ENCODE data around the gene GLB1L. TPM values are rescaled to one million over a fixed set of nuclear protein-coding genes. Genes with fewer than 3 reads are reported as not detected.
"Not testable (repeated sequence)": the region's sequence is repeated elsewhere in the genome, so short reads cannot be mapped to it uniquely, and the experiment has no call there.

Gene GLB1L
- polyA plus RNA-seq, 12 donors: 3.4 to 11.6 (median 5.4) TPM; not detected in 2

- no peak for DNase-seq
Observed at GRCh38 chr2:219282375-219282774, 37.1 kb upstream of the GLB1L start.

DNA sequence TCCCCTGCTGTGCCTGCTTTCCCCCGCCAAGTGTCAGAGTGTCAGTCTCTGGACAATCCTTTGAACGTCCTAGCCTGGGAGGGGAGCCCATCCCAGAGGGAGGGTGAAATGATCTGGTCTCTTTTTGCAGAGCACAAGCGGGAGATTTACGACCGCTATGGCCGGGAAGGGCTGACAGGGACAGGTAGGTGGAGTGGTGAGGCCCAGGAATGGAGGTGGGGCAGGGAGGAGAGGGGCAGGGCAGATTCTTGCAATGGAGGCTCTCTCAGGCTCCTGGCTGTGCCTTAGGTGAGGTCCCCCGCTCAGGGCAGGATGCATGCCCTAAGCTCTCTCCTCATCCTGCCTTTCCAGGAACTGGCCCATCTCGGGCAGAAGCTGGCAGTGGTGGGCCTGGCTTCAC is 36.3 kb upstream of the GLB1L start:
- no peak for DNase-seq

DNA sequence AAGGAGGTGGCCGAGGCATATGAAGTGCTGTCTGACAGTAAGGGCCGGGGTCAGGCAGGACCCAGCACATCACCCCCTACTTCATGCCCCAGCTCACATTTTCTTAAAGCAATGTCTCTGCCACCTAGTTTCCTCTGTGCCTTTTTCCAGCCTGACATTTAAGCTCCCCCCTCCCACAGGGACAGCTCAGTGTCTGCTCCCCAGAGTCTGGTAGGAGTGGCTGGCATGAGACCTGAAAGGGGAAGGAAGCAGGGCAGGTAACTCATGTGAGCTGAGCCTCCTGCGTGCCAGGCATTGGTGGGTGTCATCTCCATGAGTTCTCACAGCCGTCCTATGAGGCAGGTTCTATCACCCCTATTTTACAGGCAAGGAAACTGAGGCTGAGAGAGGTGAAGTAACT is 35.4 kb upstream of the GLB1L start:
- no peak for DNase-seq

DNA sequence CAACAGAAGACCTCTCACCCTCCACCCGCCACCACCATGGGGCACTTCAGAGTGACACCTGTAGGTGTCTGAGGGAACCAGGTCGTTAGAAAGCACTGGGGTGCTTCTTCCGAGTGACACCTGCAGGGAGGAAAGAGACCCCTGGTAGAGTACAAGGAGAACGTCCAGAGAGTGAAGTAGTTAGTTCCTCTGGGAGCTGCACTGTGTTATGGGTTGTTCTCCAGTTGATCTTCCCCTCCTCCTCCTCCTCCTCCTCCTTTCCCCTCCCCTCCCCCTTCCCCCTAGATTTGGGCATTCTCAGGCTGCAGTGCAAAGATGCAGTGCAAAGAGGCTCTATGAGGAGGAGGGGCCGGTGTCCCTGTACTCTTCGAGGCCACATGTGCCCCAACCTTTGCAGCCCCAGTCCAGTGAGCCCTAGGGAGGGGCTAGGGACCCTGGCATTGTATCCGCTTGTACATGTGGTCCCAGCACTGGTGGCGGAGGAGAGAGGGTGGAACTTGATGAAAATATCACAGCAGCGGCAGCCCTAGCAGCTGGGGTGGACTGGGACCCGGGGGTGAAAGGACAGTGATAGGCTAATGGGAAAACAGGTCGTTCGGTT is 34.8 kb upstream of the GLB1L start:
- no peak for DNase-seq

GRCh38 chr2:219279151-219279915 is 34.1 kb upstream of the GLB1L start, which contains the start of gene DNAJB2:
TSS of gene DNAJB2 (plus strand) at chr2:219279366. CDS start at chr2:219279834, 468 bp downstream.
- peak; percentile 99 for DNase-seq

DNA sequence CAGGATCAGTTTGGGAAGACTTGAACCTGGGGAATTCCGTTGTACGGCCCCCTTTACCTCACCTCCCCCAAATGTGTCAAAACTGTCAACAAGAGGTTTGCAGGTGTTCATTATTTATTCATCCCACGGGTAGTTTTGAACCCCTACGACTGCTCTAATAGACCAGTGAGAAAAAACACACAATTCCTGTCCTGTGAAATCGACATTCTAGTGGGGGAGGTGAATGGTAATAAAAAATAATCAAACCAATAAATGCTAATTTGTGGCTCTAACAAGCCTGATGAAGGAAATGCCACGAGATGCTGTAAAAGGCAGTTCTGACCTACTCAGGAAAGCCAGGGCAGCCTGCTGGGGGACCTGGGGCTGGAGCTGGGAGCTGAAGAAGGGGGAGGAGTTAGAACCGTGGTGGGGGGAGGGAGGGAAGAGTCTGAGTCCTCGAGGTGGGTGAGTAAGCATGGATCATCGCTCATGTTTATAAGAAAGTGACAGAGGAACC is 33.5 kb upstream of the GLB1L start:
- DNase-seq: no peak

DNA sequence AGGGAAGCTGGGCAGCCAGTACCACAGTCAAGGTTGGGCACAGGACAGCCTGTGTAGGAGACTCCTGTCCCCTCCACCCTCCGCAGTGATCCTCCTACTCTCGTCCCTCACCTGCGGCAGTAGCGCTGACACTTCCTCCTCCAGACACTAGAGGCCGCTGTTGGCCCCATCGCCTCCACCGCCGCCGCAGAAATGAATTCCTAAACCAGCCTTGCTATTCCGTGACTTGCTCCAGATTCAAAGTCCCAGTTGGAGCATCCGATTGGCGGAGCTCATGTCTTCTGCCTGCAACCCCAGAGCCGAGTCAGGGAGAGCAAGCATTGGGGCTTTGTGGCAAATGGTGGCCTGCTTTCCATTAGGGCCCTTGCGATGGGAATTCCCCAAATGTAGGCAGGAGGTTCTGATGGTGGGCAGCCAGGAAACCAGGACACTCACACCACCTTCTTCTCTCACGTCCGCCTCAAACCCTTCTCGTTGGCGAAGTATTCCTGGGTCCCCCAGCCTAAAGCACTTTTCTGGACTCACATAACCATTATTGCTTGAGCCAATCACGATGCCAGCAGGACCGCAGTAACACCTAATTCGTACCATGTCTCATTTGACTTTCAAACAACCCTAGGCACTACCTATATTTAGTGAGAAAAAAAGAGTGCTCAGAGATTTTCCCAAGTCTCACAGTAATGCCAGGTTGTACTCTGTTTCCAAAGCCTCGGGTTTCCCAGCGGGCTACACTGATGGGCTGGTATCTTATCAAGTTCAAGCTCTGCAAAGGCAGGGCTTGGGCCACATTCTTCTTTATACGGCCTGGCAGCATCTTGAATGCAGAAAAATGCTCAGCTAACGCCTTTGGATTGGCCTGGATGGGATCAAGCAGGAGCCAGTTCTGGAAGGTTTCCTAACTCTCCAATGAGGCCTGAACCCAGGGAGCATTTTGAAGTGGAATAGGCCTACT is 32.7 kb upstream of the GLB1L start:
- peak; percentile 81 for DNase-seq

DNA sequence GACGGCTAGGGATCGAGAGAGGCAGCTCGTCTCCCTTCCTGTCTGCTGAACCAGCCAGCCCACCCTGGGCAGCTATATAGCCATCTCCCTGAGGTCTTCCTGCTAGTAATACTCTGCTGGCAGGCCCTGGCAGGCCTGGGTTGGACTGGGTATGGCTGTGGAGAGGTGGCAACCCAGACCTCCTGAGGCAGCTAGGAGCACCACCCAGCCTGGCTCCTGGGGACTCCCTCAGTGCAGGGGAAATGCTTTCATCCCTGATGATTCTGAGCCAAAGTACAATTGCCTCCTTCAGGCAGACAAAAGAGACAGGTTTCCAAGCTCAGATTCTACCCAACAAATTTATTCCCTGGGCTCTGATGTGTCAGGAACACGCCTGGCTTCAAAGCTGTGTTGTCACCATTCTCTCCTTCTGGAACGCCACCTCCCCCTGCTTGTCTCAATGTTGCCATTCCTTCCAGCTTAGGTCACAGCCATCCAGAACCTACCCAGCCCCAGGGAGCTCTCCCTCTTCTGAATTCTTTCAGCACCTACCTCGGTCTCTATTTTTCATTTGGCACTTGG is 29.2 kb upstream of the GLB1L start:
- no peak for DNase-seq

DNA sequence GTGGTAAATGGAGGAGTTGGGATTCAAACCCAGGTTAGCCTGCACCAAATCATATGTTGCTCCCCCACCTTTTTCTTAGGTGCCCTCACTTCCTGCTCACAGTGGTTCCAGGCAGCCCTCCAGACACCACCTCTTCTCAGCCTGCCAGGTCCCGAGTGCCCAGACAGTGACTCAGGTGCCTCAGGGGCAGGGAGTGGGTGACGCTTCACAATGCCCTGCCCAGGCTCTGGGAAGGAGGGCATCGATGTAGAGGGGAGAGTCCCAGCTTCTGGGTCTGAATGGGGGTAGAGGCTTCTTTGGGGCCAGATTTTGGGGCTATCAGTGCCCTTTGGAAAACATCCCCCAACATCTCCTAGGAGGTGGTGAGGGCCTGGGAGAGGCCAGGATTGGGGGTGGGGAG is 28.7 kb upstream of the GLB1L start:
- no peak for DNase-seq

DNA sequence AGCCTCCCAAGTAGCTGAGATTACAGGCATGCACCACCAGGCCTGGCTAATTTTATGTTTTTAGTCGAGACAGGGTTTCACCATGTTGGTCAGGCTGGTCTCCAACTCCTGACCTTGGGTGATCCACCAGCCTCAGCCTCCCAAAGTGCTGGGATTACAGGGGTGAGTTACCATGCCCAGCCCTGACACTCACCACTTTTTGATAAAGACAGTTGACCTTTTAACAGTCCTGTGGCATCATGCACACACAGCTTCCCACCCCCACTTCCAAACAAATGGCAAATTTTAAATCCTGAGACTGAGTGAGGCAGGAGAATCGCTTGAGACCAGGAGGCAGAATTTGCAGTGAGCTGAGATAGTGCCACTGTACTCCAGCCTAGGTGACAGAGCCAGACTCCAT is 27.8 kb upstream of the GLB1L start:
- DNase-seq: no peak

DNA sequence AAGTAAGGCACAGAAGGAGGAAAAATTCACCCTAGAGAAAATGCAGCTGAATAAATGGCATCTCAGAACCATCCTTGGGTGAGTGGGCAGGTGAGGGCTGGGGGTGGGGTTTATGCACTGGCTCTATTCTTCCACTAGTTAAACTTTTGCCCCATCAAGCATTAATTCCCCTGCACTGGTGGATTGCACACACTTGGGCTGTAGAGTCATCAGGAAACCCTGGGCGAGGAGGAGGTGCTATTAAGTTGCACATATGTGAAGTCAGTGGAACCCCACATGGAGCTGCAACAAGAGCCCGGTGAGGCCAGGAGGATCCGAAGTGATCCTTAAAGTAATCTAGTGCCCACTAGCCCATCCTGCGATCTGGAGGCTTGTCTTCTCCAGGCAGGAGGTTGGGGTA is 27.1 kb upstream of the GLB1L start:
- DNase-seq: no peak

GRCh38 chr2:219271021-219271420 is 25.8 kb upstream of the GLB1L start:
- DNase-seq: no peak

DNA sequence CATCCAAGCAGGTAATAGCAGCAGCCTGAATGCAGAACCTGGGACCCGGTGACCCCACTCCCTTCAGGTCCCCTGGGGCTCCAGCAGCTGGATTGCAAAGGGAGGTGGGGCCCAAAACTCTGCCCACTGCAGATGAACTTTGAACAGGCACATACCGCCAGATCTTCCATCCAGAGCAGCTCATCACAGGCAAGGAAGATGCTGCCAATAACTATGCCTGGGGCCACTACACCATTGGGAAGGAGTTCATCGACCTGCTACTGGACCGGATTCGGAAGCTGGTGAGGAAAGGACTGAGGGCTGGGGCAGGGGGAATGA is 24.8 kb upstream of the GLB1L start:
- no peak for DNase-seq

GRCh38 chr2:219269362-219270054 is 24.3 kb upstream of the GLB1L start:
- no peak for DNase-seq

DNA sequence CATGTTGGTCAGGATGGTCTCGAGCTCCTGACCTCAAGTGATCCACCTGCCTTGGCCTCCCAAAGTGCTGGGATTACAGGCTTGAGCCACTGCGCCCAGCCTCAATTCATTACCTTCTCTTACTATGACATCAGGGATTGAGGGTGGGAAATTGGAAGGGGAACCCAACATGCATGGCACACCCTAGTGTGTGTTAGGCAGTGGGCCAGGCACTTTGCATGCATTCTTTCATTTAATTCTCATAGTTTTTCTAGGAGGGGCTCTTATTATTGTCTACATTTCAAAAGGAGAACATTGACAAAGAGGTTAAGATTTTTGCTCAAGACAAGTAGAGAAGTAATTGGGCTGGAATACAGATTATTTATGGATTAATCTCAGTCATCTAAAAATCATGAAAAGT is 23.1 kb upstream of the GLB1L start:
- DNase-seq: no peak

- DNase-seq: no peak
Observed at GRCh38 chr2:219266886-219267285, 21.6 kb upstream of the GLB1L start.

DNA sequence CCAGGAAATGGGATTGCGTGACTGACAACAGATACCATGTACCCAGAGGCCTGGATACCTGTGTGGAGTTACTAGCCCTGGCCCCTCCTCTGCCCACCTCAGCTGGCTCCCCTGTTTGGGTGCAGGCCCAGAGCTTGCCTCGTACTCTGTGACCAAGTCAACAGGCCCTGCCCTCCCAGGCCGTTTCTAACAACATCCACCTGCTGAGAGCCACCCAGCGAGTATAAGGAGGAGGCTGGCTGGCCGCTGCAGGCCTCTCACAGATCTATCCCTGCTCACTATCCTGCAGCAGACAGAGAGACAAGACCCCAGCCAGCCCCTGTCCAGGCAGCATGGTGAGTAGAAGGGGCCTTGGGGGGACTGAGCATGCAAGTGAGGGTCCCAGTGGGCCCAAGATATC is 21.0 kb upstream of the GLB1L start:
- DNase-seq: no peak

GRCh38 chr2:219261024-219261855 is 16.0 kb upstream of the GLB1L start:
- DNase-seq: no peak

- DNase-seq: not testable (repeated sequence)
Observed at GRCh38 chr2:219258942-219259341, 13.7 kb upstream of the GLB1L start.

GRCh38 chr2:219254590-219255201 is 9.5 kb upstream of the GLB1L start:
- DNase-seq: no peak

Measured in muscle of arm (tissue), 12 donors.